PC-3 (cell line): ENCODE data around the gene NADSYN1. TPM values are rescaled to one million over a fixed set of nuclear protein-coding genes. Genes with fewer than 3 reads are reported as not detected.

ENCODE experiments used
- ATAC-seq: fragments of 200-7000 bp; cut with Tn5 transposase; 2 replicates; pipeline ENCODE4 v1.9.1; 2020; ENCODE audit warnings: mild to moderate bottlenecking, moderate library complexity
- BruUV-seq: library from RNA; stranded (reverse); fragments of 400-500 nt; replicated peaks from 2 replicates; lab custom pipeline; 2021; lab: Mats Ljungman, UMichigan
- CTCF ChIA-PET: fragments of 300-600 bp; sonication (Branson Sonifier 250); formaldehyde crosslinking; loops from one replicate; lab custom pipeline; 2022; ENCODE audit warnings: antibody characterized with exemption; lab: Charles Lee
- POLR2A ChIA-PET: fragments of 300-600 bp; sonication (Branson Sonifier 250); formaldehyde crosslinking; loops from one replicate; lab custom pipeline; 2022; ENCODE audit warnings: antibody characterized with exemption; ENCODE audit not compliant: unreplicated experiment; lab: Charles Lee
- DNase-seq: peaks from one replicate; pipeline ENCODE4 v3.0.0-alpha.2; 2015
- H2AFZ ChIP-seq: fragments of 300-600 bp; sonication (generic); 2 replicates; pipeline ENCODE4 v1.6.0; 2016; ENCODE audit warnings: antibody characterized with exemption, low read length
- H3F3A ChIP-seq: fragments of 300-600 bp; sonication (generic); one replicate; pipeline ENCODE4 v1.6.0; 2017; ENCODE audit warnings: antibody characterized with exemption, low read length, control low read depth, mild to moderate bottlenecking; ENCODE audit not compliant: unreplicated experiment
- H3K27ac ChIP-seq: fragments of 300-600 bp; sonication (generic); 2 replicates; pipeline ENCODE4 v1.5.1; 2016; ENCODE audit warnings: mild to moderate bottlenecking, low read length
- H3K27me3 ChIP-seq: fragments of 300-600 bp; sonication (generic); 2 replicates; pipeline ENCODE4 v1.6.1; 2016; ENCODE audit warnings: low read length, mixed read lengths
- H3K36me3 ChIP-seq: fragments of 300-600 bp; sonication (generic); 2 replicates; pipeline ENCODE4 v1.6.1; 2016; ENCODE audit warnings: low read depth, mixed run types, low read length, mixed read lengths
- H3K4me1 ChIP-seq: fragments of 300-600 bp; sonication (generic); 2 replicates; pipeline ENCODE4 v1.5.1; 2016; ENCODE audit warnings: low read length; ENCODE audit not compliant: insufficient read depth
- H3K4me2 ChIP-seq: fragments of 300-600 bp; sonication (generic); 2 replicates; pipeline ENCODE4 v1.6.0; 2016; ENCODE audit warnings: low read length
- H3K4me3 ChIP-seq: fragments of 300-600 bp; sonication (generic); 2 replicates; pipeline ENCODE4 v1.5.1; 2016; ENCODE audit warnings: mild to moderate bottlenecking, low read length, mixed read lengths
- H3K79me2 ChIP-seq: fragments of 300-600 bp; sonication (generic); 2 replicates; pipeline ENCODE4 v1.6.1; 2017; ENCODE audit warnings: low read length, mixed read lengths
- H3K9ac ChIP-seq: fragments of 300-600 bp; sonication (generic); 2 replicates; pipeline ENCODE4 v1.6.0; 2016; ENCODE audit warnings: mild to moderate bottlenecking, low read length
- H3K9me2 ChIP-seq: fragments of 300-600 bp; sonication (generic); replicated peaks from 2 replicates; pipeline ENCODE4 v1.6.1; 2016; ENCODE audit warnings: mixed run types, low read length, mixed read lengths
- H3K9me3 ChIP-seq: fragments of 300-600 bp; sonication (generic); 2 replicates; pipeline ENCODE4 v1.6.1; 2016; ENCODE audit warnings: low read length, mixed read lengths
- H4K20me1 ChIP-seq: fragments of 300-600 bp; sonication (generic); 2 replicates; pipeline ENCODE4 v1.6.1; 2016; ENCODE audit warnings: low read length, mixed read lengths
- EZH2 ChIP-seq: fragments of 300-600 bp; sonication (generic); IDR thresholded peaks from one replicate; pipeline ENCODE4 v1.6.1; 2017; ENCODE audit warnings: antibody characterized with exemption, mild to moderate bottlenecking, low read length; ENCODE audit not compliant: unreplicated experiment
- EZH2phosphoT487 ChIP-seq: fragments of 300-600 bp; sonication (generic); IDR thresholded peaks from 2 replicates; pipeline ENCODE4 v1.6.1; 2018; ENCODE audit warnings: mild to moderate bottlenecking, antibody characterized with exemption, low read length, borderline replicate concordance
- intact Hi-C: fragments of 100-400 bp; cut with micrococcal nuclease; formaldehyde crosslinking; loops from 2 replicates; pipeline ENCODE4 v1.9.0; 2023
- total RNA-seq: library from RNA; depleted of rRNA; stranded (reverse); fragments of >200 nt; gene quantifications from 2 replicates; pipeline ENCODE4 v1.2.3, GENCODE V29; 2014
- TF ChIP-seq, protein P1 (sequence below): fragments of 300-600 bp; sonication (generic); conservative IDR thresholded peaks from 2 replicates; pipeline ENCODE4 v1.5.1; 2017; ENCODE audit warnings: antibody characterized with exemption, low read depth, mild to moderate bottlenecking, low read length

The NADSYN1 gene
- total RNA-seq, 1 experiment from 2014 or later = 64.8 TPM

GRCh38 chr11:71451596-71452198 lies 1.3 kb upstream of the NADSYN1 start:
- Histone ChIP-seq H3K4me1 (peaks cover 33% of the 10 kb centered on the region), H3K9ac (peak overlapping the region; percentile 74), H2AFZ (peak overlapping the region; percentile 94), H3K9me3 (no peaks in the 10 kb centered on the region), H3K27me3 (no peaks in the 10 kb centered on the region), H4K20me1 (0 out of 2 replicates have a peak, but pooled peaks cover 4% of the 10 kb centered on the region), H3K36me3 (peaks cover 20% of the 10 kb centered on the region), H3K9me2 (no peaks in the 10 kb centered on the region), H3F3A (no peaks in the 10 kb centered on the region), H3K4me3 (peak overlapping the region; percentile 99), H3K79me2 (peaks cover 53% of the 10 kb centered on the region), H3K27ac (peak overlapping the region; percentile 62), H3K4me2 (peak overlapping the region; percentile 96)
- ATAC-seq (no peak), DNase-seq (peak; percentile 44)
- TF ChIP-seq EZH2 (no peak), EZH2phosphoT487 (no peak)
- TF ChIP-seq, protein P1, sequence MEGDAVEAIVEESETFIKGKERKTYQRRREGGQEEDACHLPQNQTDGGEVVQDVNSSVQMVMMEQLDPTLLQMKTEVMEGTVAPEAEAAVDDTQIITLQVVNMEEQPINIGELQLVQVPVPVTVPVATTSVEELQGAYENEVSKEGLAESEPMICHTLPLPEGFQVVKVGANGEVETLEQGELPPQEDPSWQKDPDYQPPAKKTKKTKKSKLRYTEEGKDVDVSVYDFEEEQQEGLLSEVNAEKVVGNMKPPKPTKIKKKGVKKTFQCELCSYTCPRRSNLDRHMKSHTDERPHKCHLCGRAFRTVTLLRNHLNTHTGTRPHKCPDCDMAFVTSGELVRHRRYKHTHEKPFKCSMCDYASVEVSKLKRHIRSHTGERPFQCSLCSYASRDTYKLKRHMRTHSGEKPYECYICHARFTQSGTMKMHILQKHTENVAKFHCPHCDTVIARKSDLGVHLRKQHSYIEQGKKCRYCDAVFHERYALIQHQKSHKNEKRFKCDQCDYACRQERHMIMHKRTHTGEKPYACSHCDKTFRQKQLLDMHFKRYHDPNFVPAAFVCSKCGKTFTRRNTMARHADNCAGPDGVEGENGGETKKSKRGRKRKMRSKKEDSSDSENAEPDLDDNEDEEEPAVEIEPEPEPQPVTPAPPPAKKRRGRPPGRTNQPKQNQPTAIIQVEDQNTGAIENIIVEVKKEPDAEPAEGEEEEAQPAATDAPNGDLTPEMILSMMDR = no peak
- intact Hi-C loops = no loop called here
- ChIA-PET POLR2A (no interaction called here), CTCF (interaction anchor here (0.7 kb wide), 1 partner anchor 348 kb away, joined by 3 read pairs; no protein-coding TSS in a partner anchor)
- no TSS peak for BruUV-seq

DNA sequence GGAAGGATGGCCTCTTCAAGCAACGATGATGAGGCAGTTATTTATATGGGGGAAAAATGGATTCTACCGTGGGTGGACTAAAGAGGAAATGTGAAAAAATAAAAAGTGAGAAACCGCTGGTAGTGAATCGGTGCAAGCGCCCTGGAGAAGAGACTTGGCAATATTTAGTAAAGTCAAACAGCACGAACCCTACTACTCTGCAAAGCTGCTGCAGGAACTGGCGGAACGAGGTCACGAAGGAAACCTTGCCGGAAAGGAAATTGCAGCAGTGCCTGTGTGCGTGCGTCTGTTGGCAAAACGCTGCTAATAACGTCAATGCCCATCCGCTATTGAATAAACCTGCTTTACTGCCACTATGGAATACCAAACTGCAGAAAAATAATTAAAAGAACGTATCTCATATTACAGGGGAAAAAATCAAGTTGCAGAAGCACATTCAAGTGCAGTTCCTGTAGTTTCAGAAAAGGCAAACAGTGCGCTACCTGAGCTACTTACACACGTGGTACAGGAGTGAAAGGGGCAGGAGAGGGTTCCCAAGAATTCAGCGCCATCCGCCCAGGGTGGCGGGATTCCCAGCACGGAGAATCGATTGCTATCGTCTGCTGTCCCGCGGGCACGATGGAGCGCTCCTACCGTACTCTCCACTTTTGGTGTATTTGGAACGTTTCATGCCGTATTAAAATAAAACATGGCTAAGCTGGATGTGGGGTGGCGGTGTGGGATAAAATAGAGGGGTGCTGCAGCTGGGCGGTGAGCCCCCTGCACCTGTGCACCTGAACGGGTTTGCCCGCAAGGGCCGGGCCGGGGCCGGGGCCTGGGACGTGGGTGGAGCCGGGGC lies 585 bp upstream of the NADSYN1 start:
- Histone ChIP-seq H3K9me2 (no peaks in the 10 kb centered on the region), H3K9ac (peak overlapping the region; percentile 74), H4K20me1 (no peaks in the 10 kb centered on the region), H3K4me3 (peak overlapping the region; percentile 99), H3K27me3 (no peaks in the 10 kb centered on the region), H3K9me3 (no peaks in the 10 kb centered on the region), H3K4me1 (peaks cover 26% of the 10 kb centered on the region), H3K27ac (peak overlapping the region; percentile 62), H3K79me2 (peaks cover 46% of the 10 kb centered on the region), H3F3A (no peaks in the 10 kb centered on the region), H2AFZ (peak overlapping the region; percentile 94), H3K4me2 (peak overlapping the region; percentile 96), H3K36me3 (peaks cover 22% of the 10 kb centered on the region)
- TF ChIP-seq EZH2phosphoT487 (no peak), EZH2 (no peak)
- TF ChIP-seq, protein P1 = no peak
- ATAC-seq (peak; percentile 12), DNase-seq (peak; percentile 67)
- BruUV-seq = TSS peak; percentile 18
- ChIA-PET POLR2A (interaction anchor here (0.6 to 0.7 kb wide), 8 partner anchors 22 to 960 kb away, joined by 3 to 13 read pairs (median 4); no protein-coding TSS in a partner anchor), CTCF (interaction anchor here (0.6 to 0.7 kb wide), 3 partner anchors 111 to 355 kb away, joined by 3 to 13 read pairs (median 3); partner anchors contain the start of gene SHANK2)
- intact Hi-C loops = no loop called here
